Measurements from ENCODE around the gene TIMP2. TPM values are rescaled to one million over a fixed set of nuclear protein-coding genes. Genes with fewer than 3 reads are reported as not detected.
A peak's percentile ranks its signal among the peaks of the same experiment; 100 is the strongest.

Gene TIMP2
- total and polyA plus RNA-seq, 2 experiments from 2014 or later, result 10.6 to 22.5 TPM

DNA sequence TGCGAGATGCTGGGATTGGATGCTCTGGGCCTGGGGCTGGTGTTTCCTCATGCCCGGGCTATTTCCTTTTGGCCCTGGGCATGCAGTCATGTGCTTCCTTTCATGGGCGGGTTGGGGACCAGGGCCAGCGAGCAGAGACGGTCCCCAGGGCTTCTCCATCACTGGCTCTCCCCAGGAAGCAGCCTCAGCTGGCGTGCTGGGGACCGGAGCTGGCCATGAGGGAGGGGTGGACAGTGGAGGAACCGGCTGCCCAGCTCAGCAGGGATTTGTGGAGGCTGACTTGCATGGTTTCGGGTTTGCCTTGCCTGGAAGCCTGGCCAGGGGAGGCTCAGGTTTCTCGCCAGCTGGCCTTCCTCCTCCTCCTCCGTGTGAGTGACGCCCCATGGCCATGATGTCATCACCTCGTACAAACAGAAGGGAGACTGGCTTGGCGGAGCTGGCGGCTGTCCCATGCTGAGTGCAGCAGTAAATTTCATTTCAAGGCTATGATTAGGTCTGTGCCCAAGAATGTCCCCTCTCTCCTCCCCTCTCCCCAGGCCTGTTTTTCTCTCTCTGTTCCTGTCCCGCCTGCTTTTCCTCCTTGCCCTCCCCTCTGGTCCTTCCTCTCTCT lies 8.9 kb upstream of the TIMP2 start:
- no peak overlapping the region for H3K4me2 ChIP-seq
- DNase-seq (ENCODE audit: low spot score), result peak; percentile 65
- H3K36me3 ChIP-seq (ENCODE audit: insufficient read depth), result no peaks in the 10 kb centered on the region
- H3K27ac Mint-ChIP-seq, result no peak overlapping the region; the same call in none of the 2 replicates
- no peaks in the 10 kb centered on the region for H3K9me2 ChIP-seq (ENCODE audit: insufficient read depth)
- peaks cover 3% of the 10 kb centered on the region; the same call in 1 of the 2 replicates for H3K4me1 ChIP-seq (ENCODE audit: insufficient read depth)
- no peak overlapping the region for H3K27ac ChIP-seq (ENCODE audit: low read depth)
- H3K4me3 Mint-ChIP-seq, result no peak overlapping the region
- no peak overlapping the region for H3K4me3 ChIP-seq
- peak; percentile 84 for ATAC-seq
- no peaks in the 10 kb centered on the region for H3K79me2 ChIP-seq (replicated peaks; ENCODE audit: insufficient read depth)
- H4K20me1 ChIP-seq (replicated peaks; ENCODE audit: insufficient read depth), result no peaks in the 10 kb centered on the region
- no peaks in the 10 kb centered on the region for H3K9me3 Mint-ChIP-seq
- H3K27me3 Mint-ChIP-seq (ENCODE audit: insufficient read depth, low read depth, poor library complexity), result peaks cover 10% of the 10 kb centered on the region
- H3K4me1 Mint-ChIP-seq, result peaks cover 14% of the 10 kb centered on the region; the same call in 2 of the 3 replicates
- H3K27me3 ChIP-seq (ENCODE audit: insufficient read depth), result no peaks in the 10 kb centered on the region
- peak overlapping the region; percentile 72; the same call in 1 of the 2 replicates for H2AFZ ChIP-seq
- no peaks in the 10 kb centered on the region for H3K36me3 Mint-ChIP-seq (ENCODE audit: low read depth)
- TF ChIP-seq CREB1 (CRISPR knock-in tag; IDR thresholded peaks at IDR 0.05; ENCODE audit: low read depth) (peak; percentile 50; the same call in 1 of the 2 replicates), POLR2AphosphoS5 (IDR thresholded peaks at IDR 0.05; ENCODE audit: low read depth) (no peak)
- no peaks in the 10 kb centered on the region for H3F3A ChIP-seq (replicated peaks; ENCODE audit: low read depth)

- Histone ChIP-seq H3K27me3 (ENCODE audit: insufficient read depth) (no peaks in the 10 kb centered on the region), H3K36me3 (ENCODE audit: insufficient read depth) (no peaks in the 10 kb centered on the region), H3K4me1 (ENCODE audit: insufficient read depth) (peaks cover 3% of the 10 kb centered on the region; the same call in 1 of the 2 replicates), H3K27ac (ENCODE audit: low read depth) (no peak overlapping the region), H2AFZ (peak overlapping the region; percentile 72; the same call in 1 of the 2 replicates), H3K4me2 (no peak overlapping the region), H3F3A (replicated peaks; ENCODE audit: low read depth) (no peaks in the 10 kb centered on the region), H3K79me2 (replicated peaks; ENCODE audit: insufficient read depth) (no peaks in the 10 kb centered on the region), H4K20me1 (replicated peaks; ENCODE audit: insufficient read depth) (no peaks in the 10 kb centered on the region), H3K9me2 (ENCODE audit: insufficient read depth) (no peaks in the 10 kb centered on the region), H3K4me3 (no peak overlapping the region)
- no peak overlapping the region; the same call in 1 of the 2 replicates for H3K27ac Mint-ChIP-seq
- no peak for DNase-seq (ENCODE audit: low spot score)
- no peak overlapping the region; the same call in 2 of the 3 replicates for H3K4me3 Mint-ChIP-seq
- no peaks in the 10 kb centered on the region for H3K9me3 Mint-ChIP-seq
- H3K4me1 Mint-ChIP-seq, result peaks cover 14% of the 10 kb centered on the region; the same call in 2 of the 3 replicates
- H3K27me3 Mint-ChIP-seq (ENCODE audit: insufficient read depth, low read depth, poor library complexity), result peaks cover 7% of the 10 kb centered on the region
- H3K36me3 Mint-ChIP-seq (ENCODE audit: low read depth), result no peaks in the 10 kb centered on the region
- ATAC-seq, result no peak; the same call in 2 of the 3 replicates
- TF ChIP-seq, protein P1, sequence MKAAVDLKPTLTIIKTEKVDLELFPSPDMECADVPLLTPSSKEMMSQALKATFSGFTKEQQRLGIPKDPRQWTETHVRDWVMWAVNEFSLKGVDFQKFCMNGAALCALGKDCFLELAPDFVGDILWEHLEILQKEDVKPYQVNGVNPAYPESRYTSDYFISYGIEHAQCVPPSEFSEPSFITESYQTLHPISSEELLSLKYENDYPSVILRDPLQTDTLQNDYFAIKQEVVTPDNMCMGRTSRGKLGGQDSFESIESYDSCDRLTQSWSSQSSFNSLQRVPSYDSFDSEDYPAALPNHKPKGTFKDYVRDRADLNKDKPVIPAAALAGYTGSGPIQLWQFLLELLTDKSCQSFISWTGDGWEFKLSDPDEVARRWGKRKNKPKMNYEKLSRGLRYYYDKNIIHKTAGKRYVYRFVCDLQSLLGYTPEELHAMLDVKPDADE (IDR thresholded peaks at IDR 0.05), result no peak
- TF ChIP-seq STAT1 (IDR thresholded peaks at IDR 0.05; ENCODE audit: unreplicated experiment) (no peak), POLR2AphosphoS5 (IDR thresholded peaks at IDR 0.05; ENCODE audit: low read depth) (no peak), JUNB (IDR thresholded peaks at IDR 0.05; ENCODE audit: unreplicated experiment) (no peak), CREB1 (CRISPR knock-in tag; IDR thresholded peaks at IDR 0.05; ENCODE audit: low read depth) (no peak), EZH2 (IDR thresholded peaks at IDR 0.05; ENCODE audit: low read depth, unreplicated experiment) (no peak), ZNF462 (CRISPR knock-in tag; IDR thresholded peaks at IDR 0.05) (no peak), ZNF114 (CRISPR knock-in tag; IDR thresholded peaks at IDR 0.05) (no peak)
Observed at GRCh38 chr17:78933025-78933958, 8.1 kb upstream of the TIMP2 start.

Data from GM23338 (cell line).